Measurements from ENCODE around the gene STAT2. TPM values are rescaled to one million over a fixed set of nuclear protein-coding genes. Genes with fewer than 3 reads are reported as not detected.

STAT2 gene
- total and polyA plus RNA-seq, 2 of the 13 experiments (the other 11 are each of a cell fraction or from before 2014, with no cell fraction given) = 43.5 to 84.6 TPM

DNA sequence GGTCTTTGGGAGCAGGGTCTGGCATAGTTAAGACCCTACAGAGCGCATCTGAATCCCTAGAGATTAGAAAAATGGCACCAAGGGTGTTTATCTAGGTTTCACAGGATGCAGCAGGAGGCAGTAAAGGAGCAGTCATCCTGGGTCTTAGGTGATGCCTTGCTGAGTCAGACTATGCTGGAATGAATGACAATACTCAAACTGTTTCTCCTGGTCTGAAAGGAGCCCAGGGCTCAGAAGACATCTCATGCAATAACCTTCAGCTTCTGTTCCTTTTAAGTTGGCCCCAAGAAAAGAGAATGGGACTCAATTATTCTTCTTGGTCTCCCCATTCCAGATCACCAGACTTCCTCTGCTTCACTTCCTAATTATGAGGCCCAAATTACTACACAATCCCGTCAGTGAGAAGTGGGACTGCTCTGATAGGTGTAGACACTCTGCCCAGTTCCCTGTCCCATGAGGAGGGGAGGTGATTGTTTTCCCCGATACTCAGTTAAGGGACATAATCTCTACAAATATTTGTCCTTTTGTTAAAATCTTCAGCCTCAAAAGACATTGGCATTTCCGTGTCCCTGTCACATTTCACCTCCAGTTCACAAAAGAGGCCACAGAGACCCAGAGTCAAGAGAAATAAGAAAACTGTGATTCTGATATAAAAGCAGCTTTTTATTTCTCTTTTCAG is 17.5 kb upstream of the STAT2 start (continued):
- TF ChIP-seq, protein P1, sequence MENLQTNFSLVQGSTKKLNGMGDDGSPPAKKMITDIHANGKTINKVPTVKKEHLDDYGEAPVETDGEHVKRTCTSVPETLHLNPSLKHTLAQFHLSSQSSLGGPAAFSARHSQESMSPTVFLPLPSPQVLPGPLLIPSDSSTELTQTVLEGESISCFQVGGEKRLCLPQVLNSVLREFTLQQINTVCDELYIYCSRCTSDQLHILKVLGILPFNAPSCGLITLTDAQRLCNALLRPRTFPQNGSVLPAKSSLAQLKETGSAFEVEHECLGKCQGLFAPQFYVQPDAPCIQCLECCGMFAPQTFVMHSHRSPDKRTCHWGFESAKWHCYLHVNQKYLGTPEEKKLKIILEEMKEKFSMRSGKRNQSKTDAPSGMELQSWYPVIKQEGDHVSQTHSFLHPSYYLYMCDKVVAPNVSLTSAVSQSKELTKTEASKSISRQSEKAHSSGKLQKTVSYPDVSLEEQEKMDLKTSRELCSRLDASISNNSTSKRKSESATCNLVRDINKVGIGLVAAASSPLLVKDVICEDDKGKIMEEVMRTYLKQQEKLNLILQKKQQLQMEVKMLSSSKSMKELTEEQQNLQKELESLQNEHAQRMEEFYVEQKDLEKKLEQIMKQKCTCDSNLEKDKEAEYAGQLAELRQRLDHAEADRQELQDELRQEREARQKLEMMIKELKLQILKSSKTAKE (CRISPR knock-in tag; IDR thresholded peaks at IDR 0.05; ENCODE audit: borderline replicate concordance) = no peak
- TF ChIP-seq HOXA3 (CRISPR knock-in tag; IDR thresholded peaks at IDR 0.05) (no peak), ERF (CRISPR knock-in tag; IDR thresholded peaks at IDR 0.05) (no peak), ATF7 (IDR thresholded peaks at IDR 0.05) (no peak), ATF7 (CRISPR knock-in tag; IDR thresholded peaks at IDR 0.05) (no peak), TEAD3 (CRISPR knock-in tag; optimal IDR thresholded peaks at IDR 0.05; ENCODE audit: borderline replicate concordance) (peak; percentile 26), ZNF501 (CRISPR knock-in tag; IDR thresholded peaks at IDR 0.05) (no peak), STAG1 (CRISPR knock-in tag; IDR thresholded peaks at IDR 0.05) (peak; percentile 50), ZSCAN22 (CRISPR knock-in tag; IDR thresholded peaks at IDR 0.05) (no peak), NR2F2 (IDR thresholded peaks at IDR 0.05; ENCODE audit: borderline replicate concordance, low read depth) (no peak), IKZF1 (IDR thresholded peaks at IDR 0.05) (no peak), ZNF333 (CRISPR knock-in tag; IDR thresholded peaks at IDR 0.05; ENCODE audit: borderline replicate concordance) (no peak), MAFF (IDR thresholded peaks at IDR 0.05; ENCODE audit: low read depth, low read length) (peak; percentile 72), CAMTA2 (CRISPR knock-in tag; IDR thresholded peaks at IDR 0.05; ENCODE audit: borderline replicate concordance) (no peak), FOXO1 (CRISPR knock-in tag; IDR thresholded peaks at IDR 0.05) (no peak), ZNF337 (CRISPR knock-in tag; IDR thresholded peaks at IDR 0.05; ENCODE audit: borderline replicate concordance, low read depth) (no peak), ZNF317 (CRISPR knock-in tag; IDR thresholded peaks at IDR 0.05) (no peak), ZNF329 (CRISPR knock-in tag; IDR thresholded peaks at IDR 0.05; ENCODE audit: low read depth) (no peak), MAFK (conservative IDR thresholded peaks at IDR 0.05 in 1 of 2, IDR thresholded peaks at IDR 0.05 in 1 of 2; ENCODE audit: low read length in 2 of 2) (peak; percentile 58 to 63)
- TF ChIP-seq, protein P2, sequence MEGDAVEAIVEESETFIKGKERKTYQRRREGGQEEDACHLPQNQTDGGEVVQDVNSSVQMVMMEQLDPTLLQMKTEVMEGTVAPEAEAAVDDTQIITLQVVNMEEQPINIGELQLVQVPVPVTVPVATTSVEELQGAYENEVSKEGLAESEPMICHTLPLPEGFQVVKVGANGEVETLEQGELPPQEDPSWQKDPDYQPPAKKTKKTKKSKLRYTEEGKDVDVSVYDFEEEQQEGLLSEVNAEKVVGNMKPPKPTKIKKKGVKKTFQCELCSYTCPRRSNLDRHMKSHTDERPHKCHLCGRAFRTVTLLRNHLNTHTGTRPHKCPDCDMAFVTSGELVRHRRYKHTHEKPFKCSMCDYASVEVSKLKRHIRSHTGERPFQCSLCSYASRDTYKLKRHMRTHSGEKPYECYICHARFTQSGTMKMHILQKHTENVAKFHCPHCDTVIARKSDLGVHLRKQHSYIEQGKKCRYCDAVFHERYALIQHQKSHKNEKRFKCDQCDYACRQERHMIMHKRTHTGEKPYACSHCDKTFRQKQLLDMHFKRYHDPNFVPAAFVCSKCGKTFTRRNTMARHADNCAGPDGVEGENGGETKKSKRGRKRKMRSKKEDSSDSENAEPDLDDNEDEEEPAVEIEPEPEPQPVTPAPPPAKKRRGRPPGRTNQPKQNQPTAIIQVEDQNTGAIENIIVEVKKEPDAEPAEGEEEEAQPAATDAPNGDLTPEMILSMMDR (CRISPR knock-in tag; IDR thresholded peaks at IDR 0.05) = peak; percentile 57
- TF ChIP-seq, protein P3, sequence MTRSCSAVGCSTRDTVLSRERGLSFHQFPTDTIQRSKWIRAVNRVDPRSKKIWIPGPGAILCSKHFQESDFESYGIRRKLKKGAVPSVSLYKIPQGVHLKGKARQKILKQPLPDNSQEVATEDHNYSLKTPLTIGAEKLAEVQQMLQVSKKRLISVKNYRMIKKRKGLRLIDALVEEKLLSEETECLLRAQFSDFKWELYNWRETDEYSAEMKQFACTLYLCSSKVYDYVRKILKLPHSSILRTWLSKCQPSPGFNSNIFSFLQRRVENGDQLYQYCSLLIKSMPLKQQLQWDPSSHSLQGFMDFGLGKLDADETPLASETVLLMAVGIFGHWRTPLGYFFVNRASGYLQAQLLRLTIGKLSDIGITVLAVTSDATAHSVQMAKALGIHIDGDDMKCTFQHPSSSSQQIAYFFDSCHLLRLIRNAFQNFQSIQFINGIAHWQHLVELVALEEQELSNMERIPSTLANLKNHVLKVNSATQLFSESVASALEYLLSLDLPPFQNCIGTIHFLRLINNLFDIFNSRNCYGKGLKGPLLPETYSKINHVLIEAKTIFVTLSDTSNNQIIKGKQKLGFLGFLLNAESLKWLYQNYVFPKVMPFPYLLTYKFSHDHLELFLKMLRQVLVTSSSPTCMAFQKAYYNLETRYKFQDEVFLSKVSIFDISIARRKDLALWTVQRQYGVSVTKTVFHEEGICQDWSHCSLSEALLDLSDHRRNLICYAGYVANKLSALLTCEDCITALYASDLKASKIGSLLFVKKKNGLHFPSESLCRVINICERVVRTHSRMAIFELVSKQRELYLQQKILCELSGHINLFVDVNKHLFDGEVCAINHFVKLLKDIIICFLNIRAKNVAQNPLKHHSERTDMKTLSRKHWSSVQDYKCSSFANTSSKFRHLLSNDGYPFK (CRISPR knock-in tag; IDR thresholded peaks at IDR 0.05; ENCODE audit: borderline replicate concordance) = no peak
- TF ChIP-seq, protein P4, sequence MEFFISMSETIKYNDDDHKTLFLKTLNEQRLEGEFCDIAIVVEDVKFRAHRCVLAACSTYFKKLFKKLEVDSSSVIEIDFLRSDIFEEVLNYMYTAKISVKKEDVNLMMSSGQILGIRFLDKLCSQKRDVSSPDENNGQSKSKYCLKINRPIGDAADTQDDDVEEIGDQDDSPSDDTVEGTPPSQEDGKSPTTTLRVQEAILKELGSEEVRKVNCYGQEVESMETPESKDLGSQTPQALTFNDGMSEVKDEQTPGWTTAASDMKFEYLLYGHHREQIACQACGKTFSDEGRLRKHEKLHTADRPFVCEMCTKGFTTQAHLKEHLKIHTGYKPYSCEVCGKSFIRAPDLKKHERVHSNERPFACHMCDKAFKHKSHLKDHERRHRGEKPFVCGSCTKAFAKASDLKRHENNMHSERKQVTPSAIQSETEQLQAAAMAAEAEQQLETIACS (CRISPR knock-in tag; IDR thresholded peaks at IDR 0.05) = no peak
- TF ChIP-seq, protein P5, sequence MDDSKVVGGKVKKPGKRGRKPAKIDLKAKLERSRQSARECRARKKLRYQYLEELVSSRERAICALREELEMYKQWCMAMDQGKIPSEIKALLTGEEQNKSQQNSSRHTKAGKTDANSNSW (CRISPR knock-in tag; IDR thresholded peaks at IDR 0.05; ENCODE audit: borderline replicate concordance) = no peak
